HG03442 (cell line): ENCODE measurements around the gene IL22RA1.

Source experiments
- ATAC-seq: cut with Tn5 transposase; IDR thresholded peaks from one replicate; pipeline ENCODE4 v1.9.1; 2021; ENCODE audit warnings: mild to moderate bottlenecking, moderate library complexity; ENCODE audit not compliant: unreplicated experiment

Gene IL22RA1

DNA sequence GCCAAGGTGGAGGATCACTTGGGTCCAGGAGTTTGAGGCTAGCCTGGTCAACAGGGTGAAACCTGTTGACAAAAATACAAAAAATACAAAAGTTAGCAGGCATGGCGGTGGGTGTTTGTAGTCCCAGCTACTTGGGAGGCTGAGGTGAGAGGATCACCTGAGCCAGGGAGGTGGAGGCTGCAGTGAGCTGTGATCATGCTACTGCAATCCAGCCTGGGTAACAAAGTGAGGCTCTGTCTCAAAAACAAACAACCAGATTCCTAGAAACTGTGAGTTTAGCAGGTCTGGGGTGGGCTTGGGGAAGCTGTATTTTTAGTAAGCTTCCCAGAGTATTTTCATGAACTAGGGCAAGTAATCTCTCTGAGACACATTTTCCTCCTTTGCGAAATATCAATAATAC, 25.8 kb downstream of the IL22RA1 start:
- no peak for ATAC-seq

DNA sequence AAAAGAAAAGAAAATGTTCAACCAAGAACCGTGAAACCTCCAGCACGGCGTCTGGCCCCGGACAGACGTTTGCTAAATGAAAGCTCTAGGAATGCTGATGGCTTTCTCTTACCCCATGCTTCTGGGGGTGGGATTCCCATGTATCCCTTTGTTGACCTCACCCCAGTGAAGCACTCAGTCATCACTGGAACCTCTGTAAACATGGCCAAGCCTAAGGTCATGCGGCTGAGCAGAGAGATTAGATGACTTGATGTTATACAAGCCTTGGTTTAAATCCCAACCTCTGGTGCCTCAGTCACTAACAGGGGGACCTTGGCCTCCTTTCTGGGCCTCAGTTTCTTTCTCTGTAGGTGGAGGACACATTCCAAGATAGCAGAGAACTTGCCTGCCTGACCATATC, 28.2 kb downstream of the IL22RA1 start:
- ATAC-seq = no peak

DNA sequence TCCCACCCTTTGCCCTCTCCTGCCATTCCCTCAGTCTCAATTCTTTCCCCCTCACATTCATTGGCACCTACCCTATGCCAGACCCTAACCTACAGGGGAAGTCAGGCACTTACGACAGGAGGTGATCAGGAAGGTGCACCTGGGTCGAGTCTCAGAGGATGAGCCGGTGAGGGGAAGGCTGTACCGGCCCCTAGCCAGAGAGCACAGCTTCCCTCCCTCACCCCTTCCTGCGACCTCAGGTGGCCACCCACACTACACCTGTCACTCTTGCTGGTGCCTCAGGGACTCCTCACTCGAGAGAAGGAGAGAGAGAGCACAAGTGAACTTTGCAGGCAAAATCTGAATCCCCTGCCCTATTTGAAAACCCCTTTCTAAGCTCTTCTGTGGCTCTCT, 29.3 kb downstream of the IL22RA1 start:
- ATAC-seq = no peak

DNA sequence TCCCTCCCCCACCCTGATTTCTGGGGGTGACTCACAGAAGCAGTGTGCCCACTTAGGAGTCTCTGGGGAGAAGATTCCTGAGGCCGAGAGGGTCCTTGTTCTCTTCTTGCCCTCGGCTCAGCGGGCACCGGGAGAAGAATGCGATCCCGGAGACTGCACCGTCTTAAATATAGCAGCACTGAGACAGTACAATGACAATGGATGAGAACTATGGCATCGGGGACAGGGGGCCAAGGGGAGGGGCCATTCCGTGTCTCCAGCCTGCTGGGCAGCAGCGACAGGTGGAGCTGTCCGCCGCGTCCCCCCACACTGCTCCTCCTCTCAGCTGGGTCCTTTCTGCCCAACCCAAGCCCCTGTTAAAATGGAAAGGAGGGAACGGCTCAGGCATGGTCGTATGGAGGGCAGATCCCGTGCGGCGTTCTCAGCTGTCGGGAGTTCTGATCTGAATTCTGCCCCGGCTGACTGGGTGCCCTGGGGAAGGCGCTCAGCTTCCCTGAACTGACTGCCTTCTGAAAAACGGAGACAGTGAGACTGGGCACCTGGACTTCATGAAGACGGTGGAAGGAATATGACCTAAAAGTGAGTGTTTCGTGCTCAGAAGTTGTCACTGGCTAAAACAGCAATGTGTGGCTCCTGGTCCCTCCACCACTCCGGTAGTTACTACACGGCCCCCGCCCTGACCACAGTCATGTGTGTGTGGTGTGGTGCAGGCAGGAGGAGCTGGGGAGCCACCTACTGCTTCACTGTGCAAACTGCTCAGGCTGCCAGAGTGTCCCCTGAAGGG, 30.8 kb downstream of the IL22RA1 start, which contains the start of gene MYOM3:
MYOM3 (minus strand) TSS at position 140 of the 784 bp plus-strand sequence. CDS start 3,499 bp downstream, outside the sequence.
- no peak for ATAC-seq

DNA sequence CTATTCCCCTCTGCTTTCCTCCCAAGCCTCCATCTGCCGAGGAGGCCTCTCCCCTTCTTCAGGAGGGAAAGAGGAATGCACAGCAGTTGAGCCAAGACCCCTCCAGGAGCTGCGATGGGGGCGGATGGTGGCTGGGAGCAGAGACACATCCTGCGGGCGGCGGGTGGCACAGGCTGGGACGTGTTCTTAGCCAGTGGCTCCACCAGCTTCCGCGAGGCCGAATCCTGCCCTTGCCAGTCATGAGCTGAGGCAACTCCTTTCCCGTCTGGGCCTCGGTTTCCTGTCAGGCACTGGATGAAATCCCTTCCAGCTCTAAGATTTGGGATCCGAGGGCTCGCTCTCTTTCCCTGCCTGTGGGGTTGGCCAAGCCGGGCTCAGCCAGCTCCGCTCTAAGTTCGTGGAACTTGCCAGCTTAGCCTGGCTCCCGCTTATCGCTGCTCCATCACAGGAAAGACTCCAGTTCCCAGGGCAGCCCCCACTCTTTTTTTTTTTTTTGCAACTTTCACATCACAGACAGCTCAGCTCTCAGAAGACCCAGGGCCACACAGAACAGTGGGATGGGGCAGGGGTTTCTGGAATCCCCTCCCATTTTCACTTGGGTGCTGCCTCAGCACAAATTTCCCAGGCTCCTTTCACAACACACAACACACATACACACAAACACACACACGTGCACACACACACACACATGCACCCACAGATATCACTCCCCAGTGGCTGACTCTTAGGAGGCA, 31.5 kb downstream of the IL22RA1 start:
- no peak for ATAC-seq

DNA sequence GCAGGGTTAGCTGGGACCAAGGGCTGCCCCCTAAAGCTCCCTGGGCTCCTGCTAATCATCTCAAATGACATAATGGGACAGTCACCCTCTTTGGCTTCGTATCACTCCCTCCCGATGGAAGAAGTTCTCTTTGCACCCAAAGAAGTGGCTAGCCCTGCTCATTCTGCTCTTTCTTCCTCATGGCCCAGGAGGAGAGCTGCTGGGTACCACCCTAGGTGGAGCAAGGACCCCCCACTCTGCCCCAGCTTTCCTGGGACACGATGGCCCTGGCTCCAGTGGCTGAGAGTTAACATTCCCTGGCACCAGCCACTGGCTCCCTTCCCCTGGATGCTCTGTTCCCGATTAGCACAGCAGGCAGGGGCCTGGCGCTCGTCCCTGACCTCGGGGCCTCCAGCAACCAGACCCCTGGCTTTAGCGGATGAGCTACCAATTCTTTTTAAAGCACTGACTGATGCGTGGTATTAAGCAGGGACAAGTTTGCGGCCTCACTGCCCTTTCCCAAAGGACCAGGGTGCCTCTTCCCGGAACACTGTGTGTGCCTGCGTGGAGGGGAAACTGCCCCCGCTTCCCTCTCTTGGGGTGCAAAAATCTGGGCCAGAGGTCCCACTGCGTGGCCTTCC, 32.2 kb downstream of the IL22RA1 start:
- ATAC-seq = no peak

DNA sequence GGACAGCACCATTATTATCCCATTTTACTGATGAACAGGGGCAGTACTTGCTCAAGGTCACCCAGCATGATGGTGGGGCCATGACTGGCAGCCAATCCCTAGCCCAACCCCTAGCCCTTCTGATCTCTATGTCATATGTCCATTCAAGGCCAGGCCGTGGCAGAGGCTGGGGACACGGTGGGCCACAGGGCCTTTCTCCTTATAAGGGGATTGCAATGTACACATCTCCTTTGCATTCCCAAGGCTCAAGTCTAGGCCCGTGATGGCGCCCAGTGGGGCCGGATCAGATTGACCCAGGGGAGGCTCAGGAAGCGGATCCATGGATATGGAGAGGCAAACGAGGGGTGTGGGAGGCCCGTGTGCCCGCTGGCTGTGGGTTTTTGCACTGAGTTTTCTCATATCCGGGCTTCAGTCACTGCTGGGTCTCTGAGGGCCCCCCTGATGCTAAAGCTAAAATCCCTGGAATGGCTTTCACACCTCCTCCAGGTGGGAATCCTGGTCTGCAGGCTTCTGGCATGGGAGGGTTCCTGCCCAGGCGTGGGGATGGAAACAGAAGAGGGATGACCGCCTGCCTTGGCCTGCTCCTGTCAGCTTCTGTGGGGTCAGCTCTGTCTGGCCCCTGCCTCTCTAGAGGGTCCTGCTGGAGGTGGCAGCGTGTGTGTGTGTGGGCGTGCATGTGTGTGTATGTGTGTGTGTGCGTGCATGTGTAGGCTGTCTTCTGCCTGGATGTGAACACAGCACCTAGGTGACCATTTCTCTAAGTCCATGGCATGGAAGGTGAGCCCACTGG, 33.1 kb downstream of the IL22RA1 start:
- ATAC-seq = no peak

DNA sequence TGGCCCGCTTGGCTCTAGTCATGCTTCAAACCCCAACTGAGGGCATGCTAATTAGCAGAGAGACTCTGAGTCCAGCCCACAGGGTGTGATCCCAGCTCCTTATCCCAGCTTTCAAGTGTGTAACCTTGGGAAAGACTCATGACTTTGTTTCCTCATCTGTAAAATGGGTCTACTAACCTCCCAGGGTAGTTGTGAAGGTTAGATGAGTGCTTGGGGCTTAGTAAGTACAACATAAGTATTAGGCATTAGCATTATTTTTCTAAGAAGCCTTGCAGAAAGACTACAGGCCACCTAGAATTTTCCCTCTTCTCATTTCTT, 33.8 kb downstream of the IL22RA1 start:
- no peak for ATAC-seq

DNA sequence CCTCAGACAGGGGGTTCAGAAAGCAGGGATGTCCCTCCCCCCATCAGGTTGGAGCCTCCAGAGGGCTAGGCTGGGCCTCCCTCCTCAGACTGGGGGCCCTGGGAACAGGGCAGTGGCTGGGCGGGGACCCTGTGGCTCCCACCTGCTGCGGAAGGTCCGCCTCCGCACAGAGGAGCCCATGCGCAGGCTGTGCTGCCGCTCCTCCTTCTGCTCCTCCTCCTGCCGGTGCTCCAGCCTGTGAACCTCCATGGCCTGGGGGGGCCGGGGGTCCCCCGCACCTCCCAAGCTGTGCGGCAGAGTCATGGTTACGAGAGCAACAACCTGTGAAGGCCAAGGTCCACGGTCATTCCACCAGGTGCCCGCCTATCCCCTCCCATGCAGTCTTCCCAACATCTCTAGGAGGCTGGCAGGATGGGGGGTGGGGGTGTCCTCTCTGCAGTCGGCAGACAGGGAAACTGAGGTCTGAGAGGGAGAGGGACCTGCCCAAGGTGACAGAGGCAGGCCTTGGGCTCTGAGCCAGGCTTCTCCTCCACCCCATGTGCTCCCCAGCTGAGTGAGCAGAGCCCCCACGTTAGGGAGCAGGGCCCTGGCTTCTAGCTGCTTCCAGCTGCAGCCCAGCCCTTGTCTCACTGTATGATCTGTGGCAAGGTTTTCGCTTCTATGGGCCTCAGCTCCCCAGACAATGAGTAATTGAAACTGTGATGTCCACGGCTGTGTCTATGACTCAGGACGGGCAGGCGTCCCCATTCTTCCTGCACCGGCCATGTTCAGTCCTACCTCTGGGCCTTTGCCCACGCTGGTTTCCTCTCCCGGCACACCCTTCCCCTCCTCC, 34.4 kb downstream of the IL22RA1 start:
- ATAC-seq = no peak

DNA sequence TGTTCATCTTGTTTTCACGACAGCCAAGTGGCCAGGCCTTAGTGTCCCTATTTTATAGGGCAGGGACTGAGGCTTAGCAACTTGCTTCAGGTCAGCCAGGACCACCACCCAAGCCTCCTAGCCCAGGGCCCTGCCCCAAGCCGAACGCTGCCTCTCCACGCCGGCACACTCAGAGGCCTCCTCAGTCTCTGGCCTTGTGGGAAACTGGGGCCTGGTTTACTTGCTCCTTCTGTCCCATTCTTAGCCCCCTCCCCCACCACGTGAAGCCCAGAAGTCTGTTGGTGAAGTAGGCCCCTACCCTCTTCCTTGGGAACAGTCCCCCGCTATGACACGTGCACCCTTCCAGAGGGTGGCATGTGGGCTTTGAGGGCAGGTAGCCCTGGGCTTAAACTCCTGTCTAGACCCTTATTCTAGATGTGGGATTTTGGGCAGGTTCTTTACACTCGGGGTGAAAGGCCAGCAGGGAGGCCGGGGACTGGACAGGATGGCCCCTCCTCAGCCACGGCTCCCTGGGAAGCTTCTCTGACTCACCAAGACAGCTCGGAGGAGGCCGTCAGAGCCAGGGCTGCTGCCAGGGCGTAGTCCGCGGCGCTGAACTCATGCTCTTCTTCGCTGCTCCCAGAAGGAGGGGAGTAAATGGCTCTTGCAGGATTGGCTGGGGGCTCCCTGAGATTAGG, 35.3 kb downstream of the IL22RA1 start:
- ATAC-seq = no peak

DNA sequence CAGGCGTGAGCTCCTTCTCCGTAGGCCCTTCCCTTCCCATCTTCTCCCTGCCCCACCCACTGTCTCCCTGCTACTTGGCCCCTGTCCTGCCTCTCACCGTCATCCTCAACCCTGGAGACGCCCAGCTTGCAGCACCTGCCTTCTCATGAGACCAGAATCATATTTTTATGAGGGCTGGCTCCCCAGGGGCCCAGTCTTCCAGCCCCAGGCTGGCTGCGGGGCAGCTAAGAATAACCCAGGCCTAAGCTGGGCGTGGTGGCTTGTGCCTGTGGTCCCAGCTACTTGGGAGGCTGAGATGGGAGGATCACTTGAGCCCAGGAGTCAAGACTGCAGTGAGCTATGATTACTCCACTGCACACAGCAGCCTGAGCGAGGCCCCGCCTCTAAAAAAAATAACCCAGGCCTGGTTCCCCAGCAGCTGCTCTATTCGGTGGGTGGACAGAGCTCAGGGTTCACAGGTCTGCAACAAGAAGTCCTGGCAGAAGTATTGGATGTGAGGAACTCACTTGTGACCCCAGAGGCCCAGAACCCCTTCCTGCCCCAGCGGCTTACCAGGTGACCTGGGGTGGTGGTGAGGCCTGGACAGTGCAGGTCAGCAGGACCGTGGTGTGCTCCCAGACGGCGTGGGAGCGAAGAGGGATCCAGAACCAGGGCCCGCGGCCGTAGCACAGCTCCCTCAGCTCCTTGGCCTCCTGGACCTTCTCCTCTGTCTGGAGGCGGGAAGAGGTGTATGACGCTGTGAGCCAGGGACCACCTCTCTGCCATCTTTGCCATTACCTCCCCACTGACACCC, 37.4 kb downstream of the IL22RA1 start:
- ATAC-seq = no peak

DNA sequence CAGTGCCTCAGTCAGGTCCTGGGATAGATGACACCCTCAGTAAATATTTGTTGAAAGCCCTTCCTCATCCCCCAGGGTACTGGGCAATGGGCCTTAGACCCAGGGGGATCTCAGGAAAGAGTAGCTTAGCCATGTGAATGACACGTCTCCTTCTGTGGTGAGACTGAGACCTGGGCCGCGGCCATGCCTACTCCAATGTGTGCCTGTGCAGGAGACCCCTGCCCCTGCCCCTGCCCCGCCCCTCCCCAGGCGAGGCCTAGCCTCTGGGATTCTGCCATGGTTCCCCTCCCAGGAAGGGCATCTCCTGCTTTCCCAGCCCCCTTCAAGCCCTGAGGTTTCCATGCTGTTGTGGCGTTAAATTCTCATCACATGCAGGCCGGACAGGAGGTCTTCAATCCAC, 38.1 kb downstream of the IL22RA1 start:
- no peak for ATAC-seq

DNA sequence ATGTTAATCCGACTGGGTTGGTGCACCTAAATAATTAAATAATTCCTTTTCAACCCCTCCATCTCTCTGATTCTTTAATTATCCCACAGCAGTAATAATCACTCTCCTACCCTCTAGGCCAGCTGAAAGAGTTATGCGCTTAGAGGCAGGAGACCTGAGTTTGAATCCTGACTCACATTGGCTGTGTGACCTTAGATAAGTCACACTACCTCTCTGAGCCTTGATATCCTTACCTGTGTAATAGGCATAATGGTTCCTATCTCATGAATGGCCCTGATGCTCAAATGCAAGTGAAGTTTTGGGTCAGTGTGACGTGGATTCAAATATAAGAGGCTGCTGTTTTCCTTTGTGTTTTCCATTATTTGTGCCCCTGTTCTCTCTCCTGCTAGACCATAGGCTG, 39.1 kb downstream of the IL22RA1 start:
- no peak for ATAC-seq

DNA sequence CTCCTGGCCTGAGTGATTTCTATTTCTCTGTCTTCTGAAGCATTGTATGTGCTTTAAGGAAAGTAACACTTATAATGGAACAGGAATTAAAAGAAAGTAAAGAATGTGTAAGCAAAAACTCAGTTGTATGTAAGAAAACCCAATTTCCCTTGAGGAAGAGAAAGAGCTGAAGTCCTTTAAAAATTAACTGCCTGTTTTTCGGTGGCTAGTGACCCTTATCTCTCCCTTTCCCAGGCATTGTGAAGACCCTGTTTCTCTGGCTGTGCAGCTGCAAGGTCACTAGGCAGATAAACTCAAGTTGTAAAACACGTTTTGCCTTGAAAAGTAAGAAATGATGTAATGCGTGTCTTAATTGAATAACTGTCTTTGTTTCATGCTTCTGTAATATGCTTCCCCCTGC, 39.5 kb downstream of the IL22RA1 start:
- ATAC-seq = no peak

DNA sequence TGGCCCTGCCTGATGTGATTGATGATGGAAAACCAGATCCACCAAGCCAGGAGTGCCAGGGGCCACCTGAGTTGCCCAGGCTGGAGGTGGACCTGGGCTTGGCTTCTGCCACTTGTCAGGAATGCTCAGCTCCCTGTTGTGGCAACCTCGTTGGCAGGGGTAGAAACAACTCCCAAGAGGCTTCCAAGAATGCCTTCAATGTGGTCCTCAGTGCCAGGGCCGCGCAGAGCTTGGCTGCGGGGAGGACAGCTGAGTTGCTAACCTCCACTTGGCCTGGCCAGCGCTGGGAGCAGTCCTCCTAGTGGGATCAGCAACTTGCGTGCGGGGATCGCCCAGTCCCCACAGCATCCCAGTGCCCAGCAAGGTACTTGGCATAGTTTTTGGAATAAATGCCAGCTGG, 40.0 kb downstream of the IL22RA1 start:
- no peak for ATAC-seq

DNA sequence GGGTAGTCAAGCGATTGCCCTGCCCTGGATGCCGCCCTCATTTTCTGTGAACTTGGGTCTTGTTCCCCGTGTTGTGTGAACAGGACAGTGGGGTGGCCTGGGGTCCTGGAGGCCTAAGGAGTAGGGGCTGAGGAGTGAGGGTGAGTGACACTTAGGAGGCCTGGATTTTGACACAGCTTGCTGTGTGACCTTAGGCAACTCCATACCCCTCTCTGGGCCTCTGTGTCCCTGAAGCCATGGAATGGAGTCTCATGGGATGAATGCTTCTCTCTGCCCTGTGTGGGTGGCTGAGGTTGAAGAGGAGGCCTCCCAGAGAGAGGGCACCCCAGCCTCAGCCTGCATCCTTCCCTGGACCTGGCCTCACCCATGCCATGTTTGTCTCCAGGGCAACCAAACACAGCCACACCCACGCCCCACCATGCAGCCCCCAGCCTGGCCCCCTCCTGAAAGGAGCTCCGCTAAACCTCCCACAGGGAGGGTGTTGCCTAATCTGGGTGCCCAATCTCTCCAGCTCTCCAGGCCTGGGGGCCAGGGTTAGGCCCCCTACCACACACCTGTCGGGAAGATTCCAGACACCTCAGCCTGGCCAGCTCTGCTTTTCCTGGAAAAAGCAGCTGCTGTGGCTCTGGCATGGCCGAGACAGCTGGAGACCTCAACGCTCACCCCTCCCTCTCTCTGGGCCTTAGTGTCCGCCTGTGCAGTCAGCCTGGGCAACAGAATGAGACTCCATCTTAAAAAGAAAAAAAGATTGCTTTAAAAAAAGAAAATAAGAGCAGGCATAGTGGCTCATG, 40.9 kb downstream of the IL22RA1 start:
- no peak for ATAC-seq

DNA sequence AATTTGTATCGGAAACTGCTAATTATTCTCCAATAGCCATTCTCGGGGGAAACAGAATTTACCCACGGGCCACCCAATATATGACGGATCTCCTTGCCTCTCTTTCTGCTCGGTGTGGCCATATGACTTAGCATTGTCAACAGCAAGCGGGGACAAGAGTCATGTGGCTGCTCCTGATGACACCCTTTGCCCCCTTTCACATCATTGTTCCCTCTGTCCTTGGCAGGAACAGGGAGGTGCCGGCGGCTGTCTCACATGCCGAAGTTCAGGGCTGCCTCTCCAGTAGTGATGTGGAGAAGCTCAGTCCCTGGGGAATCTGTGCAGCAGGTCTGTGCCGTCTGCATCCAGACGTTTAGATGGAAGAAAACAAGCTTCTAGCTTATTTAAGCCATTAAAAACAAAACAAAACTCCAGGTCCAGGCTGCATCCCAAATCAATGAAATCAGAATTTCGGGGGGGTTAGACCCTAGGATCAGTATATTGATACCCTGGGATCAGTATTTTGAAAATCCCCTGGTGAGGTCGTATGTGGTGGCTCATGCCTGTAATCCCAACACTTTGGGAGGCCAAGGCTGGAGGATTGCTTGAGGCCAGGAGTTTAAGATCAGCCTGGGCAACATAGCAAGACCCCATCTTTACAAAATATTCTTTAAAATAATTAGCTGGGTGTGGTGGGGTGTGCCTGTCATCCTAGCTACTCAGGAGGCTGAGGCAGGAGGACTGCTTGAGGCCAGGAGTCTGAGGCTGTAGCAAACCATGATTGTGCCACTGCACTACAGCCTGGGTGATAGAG, 41.8 kb downstream of the IL22RA1 start:
- no peak for ATAC-seq
